DOHH2 (cell line): ENCODE results near the gene VSNL1.

Source experiments
- H3F3A ChIP-seq: fragments of 200-600 bp; sonication (generic), shearing (Covaris generic); 2 replicates; pipeline ENCODE4 v1.6.0; 2016; ENCODE audit warnings: antibody characterized with exemption, mild to moderate bottlenecking; ENCODE audit not compliant: control insufficient read depth, insufficient read depth
- H3K27ac ChIP-seq: fragments of 200-600 bp; sonication (generic); 2 replicates; pipeline ENCODE4 v1.5.1; 2014; ENCODE audit warnings: low read depth, mild to moderate bottlenecking, low read length, moderate library complexity
- H3K27me3 ChIP-seq: fragments of 200-600 bp; sonication (generic); 2 replicates; pipeline ENCODE4 v1.6.1; 2014; ENCODE audit warnings: mild to moderate bottlenecking, low read length, mixed read lengths; ENCODE audit not compliant: control insufficient read depth
- H3K36me3 ChIP-seq: fragments of 200-600 bp; sonication (generic); 2 replicates; pipeline ENCODE4 v1.6.1; 2014; ENCODE audit warnings: mild to moderate bottlenecking, low read length, moderate library complexity, mixed read lengths; ENCODE audit not compliant: control insufficient read depth
- H3K4me1 ChIP-seq: fragments of 200-600 bp; sonication (generic); 2 replicates; pipeline ENCODE4 v1.6.1; 2014; ENCODE audit warnings: mild to moderate bottlenecking, low read length, mixed read lengths; ENCODE audit not compliant: control insufficient read depth
- H3K4me2 ChIP-seq: fragments of 200-600 bp; sonication (generic); 2 replicates; pipeline ENCODE4 v1.6.0; 2014; ENCODE audit warnings: mild to moderate bottlenecking, low read length, moderate library complexity
- H3K4me3 ChIP-seq: fragments of 200-600 bp; sonication (generic); 2 replicates; pipeline ENCODE4 v1.5.1; 2014; ENCODE audit warnings: mild to moderate bottlenecking, low read length, mixed read lengths
- H3K79me2 ChIP-seq: fragments of 200-600 bp; sonication (generic); 2 replicates; pipeline ENCODE4 v1.6.1; 2014; ENCODE audit warnings: mild to moderate bottlenecking, low read length, mixed read lengths; ENCODE audit not compliant: control insufficient read depth
- H3K9me2 ChIP-seq: fragments of 200-600 bp; sonication (generic); replicated peaks from 2 replicates; pipeline ENCODE4 v1.6.1; 2014; ENCODE audit warnings: mild to moderate bottlenecking, low read length, mixed read lengths; ENCODE audit not compliant: control insufficient read depth
- H3K9me3 ChIP-seq: fragments of 200-600 bp; sonication (generic); 2 replicates; pipeline ENCODE4 v1.6.1; 2014; ENCODE audit warnings: antibody characterized with exemption, low read length, mixed read lengths; ENCODE audit not compliant: control insufficient read depth, insufficient read depth
- H4K20me1 ChIP-seq: fragments of 200-600 bp; sonication (generic); 2 replicates; pipeline ENCODE4 v1.6.0; 2014; ENCODE audit warnings: low read depth, mild to moderate bottlenecking, antibody characterized with exemption, low read length, moderate library complexity; ENCODE audit not compliant: control insufficient read depth, insufficient read depth
- CTCF ChIP-seq: fragments of 200-600 bp; sonication (generic); IDR thresholded peaks from one replicate; pipeline ENCODE4 v1.5.1; 2014; ENCODE audit warnings: antibody characterized with exemption, mild to moderate bottlenecking, low read depth, low read length; ENCODE audit not compliant: poor library complexity, severe bottlenecking
- EZH2phosphoT487 ChIP-seq: fragments of 200-600 bp; sonication (generic); IDR thresholded peaks from 2 replicates; pipeline ENCODE4 v1.6.1; 2017; ENCODE audit warnings: borderline replicate concordance, mild to moderate bottlenecking, antibody characterized with exemption, low read length, moderate library complexity, mixed read lengths

Gene VSNL1

DNA sequence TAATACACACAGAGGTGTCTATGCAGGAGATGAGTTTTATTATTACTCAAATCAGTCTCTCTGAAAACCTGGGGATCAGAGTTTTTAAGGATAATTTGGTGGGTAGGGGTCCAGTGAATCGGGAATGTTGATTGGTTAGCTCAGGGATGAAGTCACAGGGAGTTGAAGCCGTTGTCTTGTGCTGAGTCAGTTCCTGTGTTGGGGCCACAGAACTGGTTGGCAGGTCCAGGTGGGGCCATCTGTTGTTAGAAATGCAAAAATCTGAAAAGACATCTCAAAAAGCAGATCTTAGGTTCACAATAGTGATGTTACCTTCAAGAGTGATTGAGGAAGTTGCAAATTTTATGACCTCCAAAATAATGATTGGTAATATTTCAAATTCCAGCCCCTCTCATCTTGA lies 86.9 kb downstream of the VSNL1 start:
- Histone ChIP-seq H3F3A (no peaks in the 10 kb centered on the region), H3K79me2 (no peaks in the 10 kb centered on the region), H3K27me3 (no peaks in the 10 kb centered on the region), H3K9me3 (peaks cover 4% of the 10 kb centered on the region), H3K4me3 (no peak overlapping the region), H3K9me2 (no peaks in the 10 kb centered on the region), H3K36me3 (no peaks in the 10 kb centered on the region), H3K4me1 (no peaks in the 10 kb centered on the region), H3K27ac (no peak overlapping the region), H4K20me1 (no peaks in the 10 kb centered on the region), H3K4me2 (no peak overlapping the region)
- TF ChIP-seq CTCF, result no peak
- no peak for TF ChIP-seq EZH2phosphoT487

- no peak overlapping the region for H3K4me3 ChIP-seq
- H3F3A ChIP-seq, result no peaks in the 10 kb centered on the region
- TF ChIP-seq CTCF, result no peak
- TF ChIP-seq EZH2phosphoT487, result no peak
- no peaks in the 10 kb centered on the region for H3K27me3 ChIP-seq
- peaks cover 4% of the 10 kb centered on the region for H3K9me3 ChIP-seq
- H3K4me1 ChIP-seq, result no peaks in the 10 kb centered on the region
- no peak overlapping the region for H3K27ac ChIP-seq
- H3K79me2 ChIP-seq, result no peaks in the 10 kb centered on the region
- no peak overlapping the region for H3K4me2 ChIP-seq
- no peaks in the 10 kb centered on the region for H3K9me2 ChIP-seq
- no peaks in the 10 kb centered on the region for H3K36me3 ChIP-seq
- no peaks in the 10 kb centered on the region for H4K20me1 ChIP-seq
Observed at GRCh38 chr2:17628349-17629261, 88.1 kb downstream of the VSNL1 start.

DNA sequence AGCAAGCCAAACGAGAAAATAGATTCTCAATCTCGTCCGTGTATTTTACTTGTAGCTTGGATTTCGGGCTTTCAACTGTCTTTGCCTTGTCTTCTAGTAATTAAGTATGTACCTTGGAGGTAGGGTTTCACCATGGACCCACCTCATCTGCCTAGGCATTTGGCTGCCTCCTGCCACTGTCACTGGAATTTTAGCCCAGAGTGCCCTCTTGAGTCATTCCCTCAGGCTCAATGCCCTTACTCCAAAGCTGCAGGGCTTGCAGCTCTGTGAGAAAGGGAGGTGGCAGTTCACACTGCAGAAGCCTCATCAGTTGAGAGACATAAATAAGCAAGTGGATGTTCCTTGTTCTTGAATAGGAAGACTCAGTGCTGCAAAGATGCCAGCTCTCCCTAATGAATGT lies 89.6 kb downstream of the VSNL1 start:
- Histone ChIP-seq H3K9me3 (peaks cover 4% of the 10 kb centered on the region), H3K4me2 (no peak overlapping the region), H4K20me1 (no peaks in the 10 kb centered on the region), H3K4me1 (no peaks in the 10 kb centered on the region), H3K4me3 (no peak overlapping the region), H3K27ac (no peak overlapping the region), H3K79me2 (no peaks in the 10 kb centered on the region), H3K27me3 (no peaks in the 10 kb centered on the region), H3F3A (no peaks in the 10 kb centered on the region), H3K36me3 (no peaks in the 10 kb centered on the region), H3K9me2 (no peaks in the 10 kb centered on the region)
- TF ChIP-seq CTCF (no peak), EZH2phosphoT487 (no peak)
